HCT116 (cell line): Measurements from ENCODE around the gene PACSIN2.
"Not testable (repeated sequence)": the region's sequence is repeated elsewhere in the genome, so short reads cannot be mapped to it uniquely, and the experiment has no call there.

Experiments
- CTCF ChIP-seq, 3 experiments: fragments of 200-600 bp in 1 of 3; sonication (generic) in 1 of 3; IDR thresholded peaks in 2 of 3; conservative IDR thresholded peaks in 1 of 3; 2 replicates each; pipeline ENCODE4 v1.5.1; 2012 to 2017; ENCODE audit warnings: low read depth in 2 of 3, low read length in 2 of 3, antibody characterized with exemption in 1 of 3, borderline replicate concordance in 1 of 3, control low read depth in 1 of 3, mild to moderate bottlenecking in 1 of 3, mixed read lengths in 1 of 3, mixed run types in 1 of 3, moderate library complexity in 1 of 3; ENCODE audit not compliant: insufficient read depth in 1 of 3
- EZH2 ChIP-seq: fragments of 200-600 bp; sonication (generic); IDR thresholded peaks from 2 replicates; pipeline ENCODE4 v1.6.1; 2017; ENCODE audit warnings: antibody characterized with exemption, mixed run types
- EZH2phosphoT487 ChIP-seq: fragments of 200-600 bp; IDR thresholded peaks from 2 replicates; pipeline ENCODE4 v1.6.1; 2018; ENCODE audit warnings: antibody characterized with exemption, borderline replicate concordance
- FOSL1 ChIP-seq: IDR thresholded peaks from 2 replicates; pipeline ENCODE4 v1.6.1; 2012; ENCODE audit warnings: low read depth
- JUND ChIP-seq: IDR thresholded peaks from 2 replicates; pipeline ENCODE4 v1.6.1; 2012
- POLR2A ChIP-seq: IDR thresholded peaks from 2 replicates; pipeline ENCODE4 v1.7.0; 2011; ENCODE audit warnings: borderline replicate concordance; ENCODE audit not compliant: insufficient read depth, insufficient read length; ENCODE audit errors: extremely low read depth
- POLR2AphosphoS5 ChIP-seq: IDR thresholded peaks from 2 replicates; pipeline ENCODE4 v1.6.1; 2011; ENCODE audit warnings: mild to moderate bottlenecking, low read depth, low read length, moderate library complexity
- RAD21 ChIP-seq: IDR thresholded peaks from 2 replicates; pipeline ENCODE4 v1.6.1; 2012; ENCODE audit warnings: low read depth, mild to moderate bottlenecking
- REST ChIP-seq: IDR thresholded peaks from 2 replicates; pipeline ENCODE4 v1.6.1; 2012; ENCODE audit warnings: low read depth
- SIN3A ChIP-seq: IDR thresholded peaks from 2 replicates; pipeline ENCODE4 v1.6.1; 2012; ENCODE audit warnings: low read depth
- SP1 ChIP-seq: IDR thresholded peaks from 2 replicates; pipeline ENCODE4 v1.6.1; 2012; ENCODE audit warnings: low read depth
- YY1 ChIP-seq: IDR thresholded peaks from 2 replicates; pipeline ENCODE4 v1.6.1; 2011; ENCODE audit warnings: low read length, low read depth, moderate library complexity, mild to moderate bottlenecking; ENCODE audit not compliant: insufficient replicate concordance; ENCODE audit errors: extremely low read depth
- ZBTB33 ChIP-seq: IDR thresholded peaks from 2 replicates; pipeline ENCODE4 v1.6.1; 2011; ENCODE audit warnings: mild to moderate bottlenecking, low read length, moderate library complexity; ENCODE audit not compliant: insufficient replicate concordance; ENCODE audit errors: extremely low read depth
- ZNF274 ChIP-seq: fragments of 200-500 bp; sonication (Bioruptor generic); IDR thresholded peaks from 2 replicates; pipeline ENCODE4 v1.6.1; 2014; ENCODE audit warnings: mild to moderate bottlenecking, low read depth, low read length, inconsistent platforms

- not testable (repeated sequence) for TF ChIP-seq POLR2A; ZBTB33; EZH2; CTCF (IDR thresholded peaks at IDR 0.05 in 2 of 3, conservative IDR thresholded peaks at IDR 0.05 in 1 of 3; ENCODE audit: borderline replicate concordance in 1 of 3, insufficient read depth in 1 of 3, low read depth in 2 of 3, low read length in 2 of 3); JUND; ZNF274; SP1; RAD21; FOSL1; REST; SIN3A; YY1; EZH2phosphoT487; POLR2AphosphoS5
Observed at GRCh38 chr22:42961400-42961690, 53.6 kb downstream of the PACSIN2 start.
